AG09319 (cell line): ENCODE measurements around the gene LUC7L.

Experiments
- DNase-seq: peaks from one replicate; pipeline ENCODE4 v3.0.0-alpha.2; 2010; ENCODE audit warnings: low read depth; ENCODE audit errors: extremely low read depth
- CTCF ChIP-seq: IDR thresholded peaks from 2 replicates; pipeline ENCODE4 v1.5.1; 2011; ENCODE audit warnings: low read depth, mild to moderate bottlenecking, inconsistent platforms, low read length, moderate library complexity

The LUC7L gene

GRCh38 chr16:142405-142967 is 86.8 kb downstream of the LUC7L start:
- TF ChIP-seq CTCF = no peak
- DNase-seq = no peak

- no peak for DNase-seq
- no peak for TF ChIP-seq CTCF
Observed at GRCh38 chr16:140175-140857, 88.9 kb downstream of the LUC7L start.
